ENCODE data around the gene MVB12B. TPM values are rescaled to one million over a fixed set of nuclear protein-coding genes. Genes with fewer than 3 reads are reported as not detected.

Gene MVB12B
- total RNA-seq, 1 donor from 2014 or later: 16.5 TPM

DNA sequence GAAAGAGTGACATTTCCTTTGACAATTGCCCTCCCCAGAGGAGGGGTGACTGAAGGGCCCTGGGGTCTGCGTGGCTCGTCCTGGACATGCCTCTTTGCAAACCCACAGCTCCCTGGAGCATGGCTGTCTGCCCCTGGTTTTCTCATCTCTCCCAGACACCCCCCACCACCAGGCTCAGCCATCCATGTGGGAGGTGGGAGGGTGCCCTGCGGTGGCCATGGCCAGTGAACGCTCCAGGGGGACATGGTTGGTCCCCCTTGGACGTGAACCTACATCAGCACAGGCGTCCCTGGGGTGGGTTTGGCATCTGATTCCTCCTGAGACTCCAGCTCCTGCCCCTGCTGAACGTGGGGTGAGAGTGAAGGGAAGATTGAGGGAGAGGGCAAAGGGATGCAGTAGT lies 219.4 kb downstream of the MVB12B start:
- DNase-seq (ENCODE audit: extremely low spot score in 2 of 2): no peak
- no peaks in the 10 kb centered on the region for H3K27me3 ChIP-seq
- TF ChIP-seq POLR2A (IDR thresholded peaks at IDR 0.05): no peak
- TF ChIP-seq, protein P1, sequence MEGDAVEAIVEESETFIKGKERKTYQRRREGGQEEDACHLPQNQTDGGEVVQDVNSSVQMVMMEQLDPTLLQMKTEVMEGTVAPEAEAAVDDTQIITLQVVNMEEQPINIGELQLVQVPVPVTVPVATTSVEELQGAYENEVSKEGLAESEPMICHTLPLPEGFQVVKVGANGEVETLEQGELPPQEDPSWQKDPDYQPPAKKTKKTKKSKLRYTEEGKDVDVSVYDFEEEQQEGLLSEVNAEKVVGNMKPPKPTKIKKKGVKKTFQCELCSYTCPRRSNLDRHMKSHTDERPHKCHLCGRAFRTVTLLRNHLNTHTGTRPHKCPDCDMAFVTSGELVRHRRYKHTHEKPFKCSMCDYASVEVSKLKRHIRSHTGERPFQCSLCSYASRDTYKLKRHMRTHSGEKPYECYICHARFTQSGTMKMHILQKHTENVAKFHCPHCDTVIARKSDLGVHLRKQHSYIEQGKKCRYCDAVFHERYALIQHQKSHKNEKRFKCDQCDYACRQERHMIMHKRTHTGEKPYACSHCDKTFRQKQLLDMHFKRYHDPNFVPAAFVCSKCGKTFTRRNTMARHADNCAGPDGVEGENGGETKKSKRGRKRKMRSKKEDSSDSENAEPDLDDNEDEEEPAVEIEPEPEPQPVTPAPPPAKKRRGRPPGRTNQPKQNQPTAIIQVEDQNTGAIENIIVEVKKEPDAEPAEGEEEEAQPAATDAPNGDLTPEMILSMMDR (IDR thresholded peaks at IDR 0.05): no peak
- TF ChIP-seq POLR2AphosphoS5 (IDR thresholded peaks at IDR 0.05; ENCODE audit: insufficient read depth in 1 of 2, low read depth in 1 of 2): no peak
- no peak overlapping the region for H3K27ac ChIP-seq
- intact Hi-C loops (cut with DNase I): no loop called here
- H3K36me3 ChIP-seq: no peaks in the 10 kb centered on the region
- H3K4me3 ChIP-seq: no peak overlapping the region
- H3K4me1 ChIP-seq: no peaks in the 10 kb centered on the region
- no peaks in the 10 kb centered on the region for H3K9me3 ChIP-seq

DNA sequence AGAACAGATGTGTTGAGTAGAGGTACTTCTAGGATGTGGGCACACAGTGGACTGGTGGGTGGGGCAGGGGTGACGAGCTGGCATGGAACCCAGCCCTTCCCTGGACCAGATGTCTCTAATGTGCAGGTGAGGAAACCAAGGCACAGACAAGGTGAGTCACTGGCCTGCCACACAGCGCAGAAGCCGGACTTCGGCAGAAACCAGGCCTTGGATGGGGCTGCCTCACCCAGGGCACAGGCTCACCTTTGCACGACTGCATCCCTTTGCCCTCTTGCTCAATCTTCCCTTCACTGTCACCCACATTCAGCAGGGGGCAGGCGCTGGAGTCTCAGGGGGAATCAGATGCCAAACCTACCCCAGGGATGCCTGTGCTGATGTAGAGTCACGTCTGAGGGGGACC lies 221.7 kb downstream of the MVB12B start:
- Histone ChIP-seq H3K27me3 (no peaks in the 10 kb centered on the region), H3K4me3 (no peak overlapping the region), H3K27ac (no peak overlapping the region), H3K9me3 (no peaks in the 10 kb centered on the region), H3K4me1 (no peaks in the 10 kb centered on the region), H3K36me3 (no peaks in the 10 kb centered on the region)
- intact Hi-C loops (cut with DNase I): no loop called here
- DNase-seq (ENCODE audit: extremely low spot score in 2 of 2): no peak
- TF ChIP-seq POLR2AphosphoS5 (IDR thresholded peaks at IDR 0.05; ENCODE audit: insufficient read depth in 1 of 2, low read depth in 1 of 2): no peak
- TF ChIP-seq POLR2A (IDR thresholded peaks at IDR 0.05): no peak
- TF ChIP-seq, protein P1 (IDR thresholded peaks at IDR 0.05): no peak

DNA sequence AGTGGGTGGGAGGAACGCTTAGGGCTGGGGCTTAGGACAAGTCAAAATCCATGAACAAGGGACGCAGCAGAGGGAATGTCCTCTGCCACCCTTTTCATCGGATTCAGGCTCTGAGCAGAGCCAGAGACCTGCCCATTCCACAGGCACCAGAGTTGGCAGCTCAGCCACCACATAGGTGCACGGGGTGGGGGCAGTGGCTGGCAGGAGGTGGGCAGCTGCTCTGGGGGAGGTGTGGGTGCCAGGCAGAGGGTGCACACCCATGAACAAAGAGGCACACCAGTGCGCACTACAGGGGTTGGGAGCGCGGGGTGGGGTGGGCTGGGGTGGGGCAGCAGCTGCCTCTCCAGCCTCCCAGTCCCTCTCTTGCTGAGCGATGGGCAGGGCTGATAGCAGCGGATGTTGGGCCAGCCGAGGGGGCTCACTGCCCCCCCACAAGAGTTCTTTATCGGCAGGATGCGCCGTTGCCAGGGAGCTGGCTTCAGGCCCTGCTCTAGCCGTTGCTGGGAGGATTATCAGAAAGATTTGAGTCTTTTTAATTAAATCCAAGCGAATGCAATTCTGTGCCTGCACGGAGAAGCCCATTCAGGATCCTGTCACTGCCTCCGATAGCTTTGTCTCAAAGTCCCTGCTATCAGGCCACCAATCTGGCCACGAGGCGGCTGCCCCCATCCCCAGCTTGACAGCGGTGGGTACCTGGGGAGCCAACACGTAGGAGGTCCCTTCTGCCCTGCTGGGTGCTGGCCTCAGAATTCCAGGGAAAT lies 222.8 kb downstream of the MVB12B start:
- Histone ChIP-seq H3K4me3 (no peak overlapping the region), H3K36me3 (no peaks in the 10 kb centered on the region), H3K9me3 (no peaks in the 10 kb centered on the region), H3K4me1 (no peaks in the 10 kb centered on the region), H3K27ac (no peak overlapping the region), H3K27me3 (no peaks in the 10 kb centered on the region)
- no peak for DNase-seq (ENCODE audit: extremely low spot score in 2 of 2)
- intact Hi-C loops (cut with DNase I): no loop called here
- TF ChIP-seq, protein P1 (IDR thresholded peaks at IDR 0.05): no peak
- TF ChIP-seq POLR2A (IDR thresholded peaks at IDR 0.05): no peak
- TF ChIP-seq POLR2AphosphoS5 (IDR thresholded peaks at IDR 0.05; ENCODE audit: insufficient read depth in 1 of 2, low read depth in 1 of 2): no peak

DNA sequence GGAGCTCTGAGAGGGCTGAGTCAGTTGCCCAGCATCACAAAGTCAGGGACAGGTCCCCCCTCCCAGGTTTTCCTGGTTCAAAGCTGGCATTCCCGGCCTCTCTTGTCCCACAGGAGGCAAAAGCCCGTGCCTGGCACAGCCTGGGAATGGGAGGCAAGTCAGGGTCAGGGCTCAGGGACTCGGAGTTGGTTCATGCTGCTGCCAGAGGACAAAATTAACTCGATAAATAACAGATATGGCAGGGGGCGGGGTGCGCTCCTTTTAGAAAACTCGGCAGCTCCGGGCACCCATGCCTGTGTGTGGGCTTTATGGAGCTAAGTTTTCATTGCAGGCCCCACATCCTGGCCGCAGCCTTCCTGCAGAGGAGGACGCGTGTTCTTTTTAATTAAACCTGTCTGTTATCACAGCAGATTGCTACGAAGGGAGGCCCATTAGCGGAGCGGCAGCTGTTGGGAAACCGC lies 224.3 kb downstream of the MVB12B start:
- DNase-seq (ENCODE audit: extremely low spot score in 2 of 2): no peak
- Histone ChIP-seq H3K36me3 (no peaks in the 10 kb centered on the region), H3K27ac (no peak overlapping the region), H3K4me1 (no peaks in the 10 kb centered on the region), H3K9me3 (no peaks in the 10 kb centered on the region), H3K4me3 (no peak overlapping the region), H3K27me3 (no peaks in the 10 kb centered on the region)
- intact Hi-C loops (cut with DNase I): no loop called here
- TF ChIP-seq POLR2AphosphoS5 (IDR thresholded peaks at IDR 0.05; ENCODE audit: insufficient read depth in 1 of 2, low read depth in 1 of 2) (no peak), POLR2A (IDR thresholded peaks at IDR 0.05) (no peak)
- TF ChIP-seq, protein P1 (IDR thresholded peaks at IDR 0.05): no peak

DNA sequence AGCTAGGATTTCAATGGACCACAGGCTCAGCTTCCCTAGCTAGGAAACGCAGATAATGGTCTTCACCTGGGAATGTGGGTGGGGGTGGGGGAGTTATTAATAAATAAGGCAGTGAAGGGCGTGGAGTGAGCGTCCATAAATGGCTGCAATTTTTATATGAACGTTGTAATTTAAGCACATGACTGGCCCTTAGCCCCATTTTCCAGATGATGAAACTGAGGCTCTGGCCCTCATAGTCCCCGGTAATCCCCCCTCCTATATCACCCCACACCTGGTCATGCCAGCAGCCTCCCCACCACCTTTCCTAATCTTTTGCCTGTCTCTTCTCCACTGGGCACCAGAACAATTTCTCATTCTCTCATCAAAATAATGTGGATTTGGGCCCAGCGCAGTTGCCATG lies 225.2 kb downstream of the MVB12B start:
- intact Hi-C loops (cut with DNase I): no loop called here
- no peak for DNase-seq (ENCODE audit: extremely low spot score in 2 of 2)
- TF ChIP-seq POLR2A (IDR thresholded peaks at IDR 0.05) (no peak), POLR2AphosphoS5 (IDR thresholded peaks at IDR 0.05; ENCODE audit: insufficient read depth in 1 of 2, low read depth in 1 of 2) (no peak)
- TF ChIP-seq, protein P1 (IDR thresholded peaks at IDR 0.05): no peak
- Histone ChIP-seq H3K4me1 (no peaks in the 10 kb centered on the region), H3K4me3 (no peak overlapping the region), H3K36me3 (no peaks in the 10 kb centered on the region), H3K9me3 (no peaks in the 10 kb centered on the region), H3K27ac (no peak overlapping the region), H3K27me3 (no peaks in the 10 kb centered on the region)

Measured in vagina (tissue), 2 donors.